Tibial artery (tissue), 4 donors: ENCODE data around the gene LBHD2.
A peak's percentile ranks its signal among the peaks of the same experiment; 100 is the strongest.

Source experiments
- DNase-seq, 2 donors: peaks; one replicate each; pipeline ENCODE4 v3.0.0-alpha.2; 2019
- H3K27ac ChIP-seq, 2 donors: fragments of 200-600 bp; sonication (generic) in 1 of 2; 1 replicate in 1 of 2; 2 replicates in 1 of 2; pipeline ENCODE4 v1.5.1; 2018 to 2019; ENCODE audit warnings: mild to moderate bottlenecking in 1 of 2
- H3K27me3 ChIP-seq, 2 donors: fragments of 200-600 bp; sonication (generic) in 1 of 2; one replicate each; pipeline versions ENCODE4 v1.5.1 to v1.6.0; 2016 to 2019
- H3K36me3 ChIP-seq, 3 donors: fragments of 200-600 bp; sonication (generic) in 2 of 3; one replicate each; pipeline ENCODE4 v1.5.1; 2016 to 2019; ENCODE audit warnings: mild to moderate bottlenecking in 2 of 3
- H3K4me1 ChIP-seq, 4 donors: fragments of 200-600 bp; sonication (generic) in 2 of 4; 1 replicate in 3 of 4; 2 replicates in 1 of 4; pipeline ENCODE4 v1.5.1; 2016 to 2019
- H3K4me3 ChIP-seq, 2 donors: fragments of 200-600 bp; sonication (generic) in 1 of 2; 1 replicate in 1 of 2; 2 replicates in 1 of 2; pipeline ENCODE4 v1.5.1; 2018 to 2019; ENCODE audit warnings: mild to moderate bottlenecking in 2 of 2
- H3K9me3 ChIP-seq, 3 donors: fragments of 200-600 bp; sonication (generic) in 1 of 3; one replicate each; pipeline ENCODE4 v1.5.1; 2016 to 2019
- CTCF ChIP-seq, 2 experiments: fragments of 200-600 bp in 1 of 2; fragments of 450-650 bp in 1 of 2; IDR thresholded peaks; one replicate each; pipeline ENCODE4 v1.5.1; 2017 to 2019; ENCODE audit warnings: antibody characterized with exemption in 2 of 2, mild to moderate bottlenecking in 1 of 2, moderate library complexity in 1 of 2
- intact Hi-C: fragments of 100-400 bp; cut with DNase I; formaldehyde crosslinking; loops from one replicate; pipeline ENCODE4 v1.15.0; 2023; ENCODE audit warnings: low total_unique reads

LBHD2 gene

GRCh38 chr14:103090481-103091020, 6.5 kb downstream of the LBHD2 start:
- no peak overlapping the region for H3K27ac ChIP-seq

GRCh38 chr14:103091041-103091882, 7.3 kb downstream of the LBHD2 start:
- intact Hi-C loops: no loop called here
- Histone ChIP-seq H3K27me3 (peaks cover 0 to 45% of the 10 kb centered on the region in 2 donors), H3K27ac (peak overlapping the region; percentile 6 to 20), H3K9me3 (no peaks in the 10 kb centered on the region), H3K36me3 (no peaks in the 10 kb centered on the region), H3K4me3 (peak overlapping the region; percentile 44 to 59), H3K4me1 (peaks cover 0 to 15% (median 9%) of the 10 kb centered on the region in 4 donors)
- no peak for DNase-seq
- peak; percentile 8 to 35 for TF ChIP-seq CTCF (IDR thresholded peaks at IDR 0.05)

More at GRCh38 chr14:103090481-103091020, 6.5 kb downstream of the LBHD2 start:
- peaks cover 0 to 15% (median 9%) of the 10 kb centered on the region in 4 donors for H3K4me1 ChIP-seq
- no peaks in the 10 kb centered on the region for H3K36me3 ChIP-seq
- no peak for TF ChIP-seq CTCF (IDR thresholded peaks at IDR 0.05)
- H3K4me3 ChIP-seq: no peak overlapping the region
- peaks cover 0 to 52% of the 10 kb centered on the region in 2 donors for H3K27me3 ChIP-seq
- H3K9me3 ChIP-seq: no peaks in the 10 kb centered on the region
- intact Hi-C loops: no loop called here
- no peak for DNase-seq

GRCh38 chr14:103091883-103092222, 7.8 kb downstream of the LBHD2 start:
- Histone ChIP-seq H3K27ac (peak overlapping the region; percentile 6 to 20), H3K27me3 (peaks cover 0 to 41% of the 10 kb centered on the region in 2 donors), H3K4me1 (peaks cover 0 to 15% (median 9%) of the 10 kb centered on the region in 4 donors), H3K9me3 (no peaks in the 10 kb centered on the region), H3K36me3 (no peaks in the 10 kb centered on the region), H3K4me3 (peak overlapping the region; percentile 44 to 59)
- no peak for TF ChIP-seq CTCF (IDR thresholded peaks at IDR 0.05)
- intact Hi-C loops: no loop called here
- DNase-seq: no peak

GRCh38 chr14:103093856-103094405, 9.9 kb downstream of the LBHD2 start:
- H3K27me3 ChIP-seq: peaks cover 0 to 36% of the 10 kb centered on the region in 2 donors
- no peak for TF ChIP-seq CTCF (IDR thresholded peaks at IDR 0.05)
- peaks cover 0 to 15% (median 9%) of the 10 kb centered on the region in 4 donors for H3K4me1 ChIP-seq
- no peaks in the 10 kb centered on the region for H3K36me3 ChIP-seq
- intact Hi-C loops: no loop called here
- H3K9me3 ChIP-seq: no peaks in the 10 kb centered on the region
- DNase-seq: no peak
- no peak overlapping the region for H3K4me3 ChIP-seq
- H3K27ac ChIP-seq: no peak overlapping the region

- DNase-seq: no peak
- intact Hi-C loops: no loop called here
- TF ChIP-seq CTCF (IDR thresholded peaks at IDR 0.05): no peak
- Histone ChIP-seq H3K27me3 (peaks cover 0 to 37% of the 10 kb centered on the region in 2 donors), H3K4me1 (peaks cover 0 to 15% (median 9%) of the 10 kb centered on the region in 4 donors), H3K27ac (no peak within 1 kb of the TSS), H3K9me3 (no peaks in the 10 kb centered on the region), H3K36me3 (no peaks in the 10 kb centered on the region), H3K4me3 (no peak within 1 kb of the TSS)
Measured at GRCh38 chr14:103094406-103095209, 10.6 kb downstream of the LBHD2 start, which contains the start of gene EXOC3L4. Gene EXOC3L4 (plus strand): TSS chr14:103094725. CDS start chr14:103100220, 5,495 bp downstream.
